Calu3 (cell line): ENCODE measurements around the gene PTH2. TPM values are rescaled to one million over a fixed set of nuclear protein-coding genes. Genes with fewer than 3 reads are reported as not detected.
A peak's percentile ranks its signal among the peaks of the same experiment; 100 is the strongest.

Experiments
- BruUV-seq: library from RNA; stranded (reverse); fragments of 400-500 nt; replicated peaks from 2 replicates; lab custom pipeline; 2021; lab: Mats Ljungman, UMichigan
- CTCF ChIA-PET: fragments of 300-600 bp; sonication (Branson Sonifier 250); formaldehyde crosslinking; loops from one replicate; lab custom pipeline; 2022; ENCODE audit warnings: antibody characterized with exemption; lab: Charles Lee
- DNase-seq: peaks from one replicate; pipeline ENCODE4 v3.0.0; 2022
- H3K27ac Mint-ChIP-seq: one replicate; pipeline ENCODE4 v1.8.0; 2022; ENCODE audit warnings: mixed read lengths; ENCODE audit not compliant: unreplicated experiment
- H3K27me3 Mint-ChIP-seq: one replicate; pipeline ENCODE4 v1.8.0; 2022; ENCODE audit warnings: mixed read lengths; ENCODE audit not compliant: unreplicated experiment
- H3K36me3 Mint-ChIP-seq: one replicate; pipeline ENCODE4 v1.8.0; 2022; ENCODE audit warnings: mild to moderate bottlenecking, moderate library complexity, mixed read lengths; ENCODE audit not compliant: insufficient read depth, unreplicated experiment
- H3K4me1 Mint-ChIP-seq: one replicate; pipeline ENCODE4 v1.8.0; 2022; ENCODE audit warnings: mild to moderate bottlenecking, low read depth, mixed read lengths; ENCODE audit not compliant: unreplicated experiment
- H3K4me3 Mint-ChIP-seq: one replicate; pipeline ENCODE4 v1.8.0; 2022; ENCODE audit warnings: mild to moderate bottlenecking, low read depth, moderate library complexity, mixed read lengths; ENCODE audit not compliant: unreplicated experiment
- H3K9me3 Mint-ChIP-seq: one replicate; pipeline ENCODE4 v1.8.0; 2022; ENCODE audit warnings: low read depth, mixed read lengths; ENCODE audit not compliant: unreplicated experiment
- CTCF ChIP-seq: fragments of 200-600 bp; IDR thresholded peaks from one replicate; pipeline ENCODE4 v1.8.0; 2022; ENCODE audit warnings: antibody characterized with exemption; ENCODE audit not compliant: unreplicated experiment
- intact Hi-C: fragments of 100-400 bp; cut with micrococcal nuclease; formaldehyde crosslinking; loops from one replicate; pipeline ENCODE4 v1.10.0; 2022; ENCODE audit not compliant: unreplicated experiment
- total RNA-seq: library from RNA; stranded (reverse); gene quantifications from 2 replicates; pipeline ENCODE4 v1.2.3, GENCODE V29; 2022

The PTH2 gene
- total RNA-seq, 1 experiment from 2014 or later = not detected

GRCh38 chr19:49456326-49456725, 33.1 kb upstream of the PTH2 start:
- BruUV-seq = no TSS peak
- Mint-ChIP-seq H3K27ac (no peak overlapping the region), H3K36me3 (peaks cover 28% of the 10 kb centered on the region), H3K4me3 (no peak overlapping the region), H3K9me3 (no peaks in the 10 kb centered on the region), H3K4me1 (no peaks in the 10 kb centered on the region), H3K27me3 (no peaks in the 10 kb centered on the region)
- TF ChIP-seq CTCF = no peak
- intact Hi-C loops = no loop called here
- CTCF ChIA-PET = no interaction called here
- DNase-seq = no peak

- Mint-ChIP-seq H3K4me3 (no peak overlapping the region), H3K27ac (no peak overlapping the region), H3K36me3 (peaks cover 34% of the 10 kb centered on the region), H3K27me3 (no peaks in the 10 kb centered on the region), H3K9me3 (no peaks in the 10 kb centered on the region), H3K4me1 (peaks cover 3% of the 10 kb centered on the region)
- no peak for DNase-seq
- no TSS peak for BruUV-seq
- TF ChIP-seq CTCF = no peak
- intact Hi-C loops = no loop called here
- CTCF ChIA-PET = no interaction called here
Measured at GRCh38 chr19:49455773-49456172, 32.5 kb upstream of the PTH2 start.

DNA sequence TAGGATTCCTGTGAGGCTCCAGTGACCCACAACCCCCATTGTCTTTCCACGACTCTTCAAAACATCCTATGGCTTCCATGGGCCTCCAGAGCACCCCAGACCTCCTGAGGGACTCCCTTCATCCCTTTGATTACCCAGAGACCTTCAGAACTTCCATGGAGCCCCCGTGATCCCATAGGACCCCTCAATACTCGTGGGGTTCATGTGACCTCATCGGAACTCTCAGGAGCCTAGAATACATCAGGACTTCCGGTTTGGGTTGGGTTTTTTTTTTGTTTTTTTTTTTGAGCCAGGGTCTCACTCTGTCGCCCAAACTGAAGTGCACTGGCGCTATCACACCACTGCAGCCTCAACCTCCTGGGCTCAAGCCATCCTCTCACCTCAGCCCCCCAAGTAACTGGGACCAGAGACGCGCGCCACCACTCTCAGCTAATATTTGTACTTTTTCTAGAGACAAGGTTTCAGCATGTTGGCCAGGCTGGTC, 30.6 kb upstream of the PTH2 start:
- Mint-ChIP-seq H3K9me3 (no peaks in the 10 kb centered on the region), H3K4me1 (peaks cover 14% of the 10 kb centered on the region), H3K27me3 (no peaks in the 10 kb centered on the region), H3K36me3 (peaks cover 53% of the 10 kb centered on the region), H3K27ac (peak overlapping the region; percentile 99), H3K4me3 (peak overlapping the region; percentile 96)
- intact Hi-C loops = loop anchor here (5.0 kb wide), 1 partner anchor 189 kb away; the partner anchor contains the start of genes RRAS and SCAF1
- BruUV-seq = TSS peak; percentile 89
- no peak for DNase-seq
- TF ChIP-seq CTCF = no peak
- CTCF ChIA-PET = interaction anchor here (0.6 to 1.0 kb wide), 4 partner anchors 11 to 201 kb away, joined by 3 to 6 read pairs (median 4); partner anchors contain the start of gene FLT3LG

DNA sequence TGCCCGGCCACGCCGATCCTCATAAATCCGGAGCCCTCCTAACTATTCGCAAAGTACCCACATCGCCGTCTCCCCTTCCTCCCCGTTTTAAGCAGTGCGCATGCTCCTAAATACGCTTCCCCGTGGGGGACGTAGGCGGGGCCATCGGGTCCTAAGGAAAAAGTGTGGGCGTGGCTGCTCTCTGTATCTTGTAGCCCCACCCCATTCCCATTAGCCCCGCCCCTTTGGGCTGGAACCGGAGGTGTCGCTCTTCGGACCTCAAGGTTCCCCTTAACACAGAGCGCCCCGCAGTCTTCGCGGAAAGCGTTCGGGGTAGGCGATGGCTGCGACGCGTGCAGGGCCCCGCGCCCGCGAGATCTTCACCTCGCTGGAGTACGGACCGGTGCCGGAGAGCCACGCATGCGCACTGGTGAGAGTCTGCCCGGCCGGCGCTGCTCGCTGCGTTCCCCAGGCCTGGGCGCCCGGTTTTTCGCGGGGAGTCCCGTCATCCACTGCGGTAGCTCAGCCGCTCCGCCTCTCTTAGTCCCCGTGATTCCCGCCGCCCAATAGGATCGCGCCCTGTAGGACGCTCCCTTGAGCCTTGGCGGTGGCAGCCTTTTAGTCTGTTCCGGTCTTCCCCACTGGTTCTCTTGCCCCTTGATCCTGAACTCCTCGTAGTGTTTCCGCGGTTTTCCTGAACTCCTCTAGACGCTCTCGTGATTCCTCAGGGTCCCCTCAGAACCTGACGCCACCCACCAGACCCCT, 29.9 kb upstream of the PTH2 start, which contains the start of gene ALDH16A1:
ALDH16A1 (plus strand) TSS at position 213 of the 744 bp plus-strand sequence; CDS start at position 320, 107 bp downstream.
- no peak for TF ChIP-seq CTCF
- Mint-ChIP-seq H3K27ac (peak within 1 kb of the TSS; percentile 99), H3K4me1 (peaks cover 20% of the 10 kb centered on the region), H3K4me3 (peak within 1 kb of the TSS; percentile 96), H3K9me3 (no peaks in the 10 kb centered on the region), H3K36me3 (peaks cover 60% of the 10 kb centered on the region), H3K27me3 (no peaks in the 10 kb centered on the region)
- intact Hi-C loops = loop anchor here (5.0 kb wide), 1 partner anchor 189 kb away; the partner anchor contains the start of genes RRAS and SCAF1
- BruUV-seq = no TSS peak
- peak; percentile 99 for DNase-seq
- CTCF ChIA-PET = interaction anchor here (0.6 to 1.0 kb wide), 6 partner anchors 11 to 200 kb away, joined by 3 to 6 read pairs (median 4); partner anchors contain the start of genes FLT3LG and RPS11
